HEK293T (cell line): ENCODE measurements around the gene APOBEC3C.

Source experiments
- ARNT ChIP-seq: fragments of 450-650 bp; IDR thresholded peaks from 2 replicates; pipeline ENCODE4 v1.6.1; 2017; ENCODE audit warnings: mild to moderate bottlenecking
- BHLHE40 ChIP-seq: fragments of 450-650 bp; IDR thresholded peaks from 2 replicates; pipeline ENCODE4 v1.6.1; 2016; ENCODE audit warnings: mild to moderate bottlenecking, moderate library complexity, borderline replicate concordance
- CTBP1 ChIP-seq: fragments of 450-650 bp; IDR thresholded peaks from 2 replicates; pipeline ENCODE4 v1.6.1; 2016; ENCODE audit warnings: borderline replicate concordance
- ELF4 ChIP-seq: fragments of 450-650 bp; IDR thresholded peaks from 2 replicates; pipeline ENCODE4 v1.6.1; 2017; ENCODE audit warnings: antibody characterized with exemption
- FOXA1 ChIP-seq: fragments of 450-650 bp; IDR thresholded peaks from 2 replicates; pipeline ENCODE4 v1.6.1; 2016; ENCODE audit warnings: mild to moderate bottlenecking
- FOXK2 ChIP-seq: fragments of 450-650 bp; IDR thresholded peaks from 2 replicates; pipeline ENCODE4 v1.6.1; 2016; ENCODE audit warnings: mild to moderate bottlenecking
- FOXM1 ChIP-seq: fragments of 450-650 bp; IDR thresholded peaks from 2 replicates; pipeline ENCODE4 v1.6.1; 2017; ENCODE audit warnings: mild to moderate bottlenecking, borderline replicate concordance
- LEF1 ChIP-seq: fragments of 450-650 bp; IDR thresholded peaks from 2 replicates; pipeline ENCODE4 v1.6.1; 2017; ENCODE audit warnings: mild to moderate bottlenecking, borderline replicate concordance
- NFRKB ChIP-seq: fragments of 450-650 bp; IDR thresholded peaks from 2 replicates; pipeline ENCODE4 v1.6.1; 2016; ENCODE audit warnings: mild to moderate bottlenecking, moderate library complexity
- PKNOX1 ChIP-seq: fragments of 450-650 bp; IDR thresholded peaks from 2 replicates; pipeline ENCODE4 v1.6.1; 2016
- SP1 ChIP-seq: fragments of 450-650 bp; IDR thresholded peaks from 2 replicates; pipeline ENCODE4 v1.6.1; 2017
- TARDBP ChIP-seq: fragments of 450-650 bp; IDR thresholded peaks from 2 replicates; pipeline ENCODE4 v1.6.1; 2016
- ZNF384 ChIP-seq: fragments of 450-650 bp; IDR thresholded peaks from 2 replicates; pipeline ENCODE4 v1.6.1; 2016

- TF ChIP-seq BHLHE40: no peak
- no peak for TF ChIP-seq FOXA1
- TF ChIP-seq ARNT: no peak
- TF ChIP-seq FOXK2: no peak
- no peak for TF ChIP-seq ELF4
- TF ChIP-seq NFRKB: no peak
- TF ChIP-seq ZNF384: no peak
- TF ChIP-seq SP1: no peak
- TF ChIP-seq FOXM1: no peak
- no peak for TF ChIP-seq CTBP1
- TF ChIP-seq TARDBP: no peak
- no peak for TF ChIP-seq LEF1
- no peak for TF ChIP-seq PKNOX1
These were observed at the start of gene APOBEC3C for GRCh38 chr22:39013942-39014722.
